ENCODE results near the gene SP100. TPM values are rescaled to one million over a fixed set of nuclear protein-coding genes. Genes with fewer than 3 reads are reported as not detected.

SP100 gene
- total RNA-seq, 1 donor from 2014 or later, result 120 TPM

DNA sequence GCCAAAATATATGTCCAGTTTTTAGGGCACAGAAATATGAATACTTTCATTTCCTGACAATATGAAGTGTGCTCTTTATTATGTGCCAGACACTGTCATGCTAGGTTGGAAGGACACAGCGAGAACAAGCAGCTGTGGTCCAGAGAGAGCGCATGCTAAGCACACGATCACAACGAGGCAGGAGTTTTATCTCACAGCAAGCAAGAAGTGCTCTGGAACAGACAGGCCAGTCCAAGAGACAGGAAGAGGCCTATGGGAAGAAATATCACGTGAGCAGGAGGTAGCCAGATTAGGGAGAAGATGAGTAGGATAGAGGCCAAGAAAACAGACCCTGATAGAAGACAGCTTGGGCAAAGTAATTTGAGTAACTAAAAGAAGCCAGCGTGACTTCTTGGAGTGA, 161.1 kb downstream of the SP100 start:
- H3K36me3 Mint-ChIP-seq (ENCODE audit: unreplicated experiment), result no peaks in the 10 kb centered on the region
- no peak overlapping the region for H3K27ac Mint-ChIP-seq (ENCODE audit: unreplicated experiment)
- H3K4me1 Mint-ChIP-seq (ENCODE audit: unreplicated experiment), result no peaks in the 10 kb centered on the region
- H3K9me3 Mint-ChIP-seq (ENCODE audit: unreplicated experiment), result peaks cover 3% of the 10 kb centered on the region
- no peak overlapping the region for H3K4me3 Mint-ChIP-seq (ENCODE audit: unreplicated experiment)
- H3K27me3 Mint-ChIP-seq (ENCODE audit: unreplicated experiment), result peaks cover 15% of the 10 kb centered on the region
- DNase-seq (ENCODE audit: extremely low spot score, unreplicated experiment), result no peak
- TF ChIP-seq CTCF (IDR thresholded peaks at IDR 0.05), result no peak

GRCh38 chr2:230578106-230578505, 162.1 kb downstream of the SP100 start:
- H3K27ac Mint-ChIP-seq (ENCODE audit: unreplicated experiment), result no peak overlapping the region
- H3K4me1 Mint-ChIP-seq (ENCODE audit: unreplicated experiment), result no peaks in the 10 kb centered on the region
- no peak for TF ChIP-seq CTCF (IDR thresholded peaks at IDR 0.05)
- H3K36me3 Mint-ChIP-seq (ENCODE audit: unreplicated experiment), result no peaks in the 10 kb centered on the region
- H3K4me3 Mint-ChIP-seq (ENCODE audit: unreplicated experiment), result no peak overlapping the region
- H3K27me3 Mint-ChIP-seq (ENCODE audit: unreplicated experiment), result peaks cover 14% of the 10 kb centered on the region
- DNase-seq (ENCODE audit: extremely low spot score, unreplicated experiment), result no peak
- peaks cover 7% of the 10 kb centered on the region for H3K9me3 Mint-ChIP-seq (ENCODE audit: unreplicated experiment)

DNA sequence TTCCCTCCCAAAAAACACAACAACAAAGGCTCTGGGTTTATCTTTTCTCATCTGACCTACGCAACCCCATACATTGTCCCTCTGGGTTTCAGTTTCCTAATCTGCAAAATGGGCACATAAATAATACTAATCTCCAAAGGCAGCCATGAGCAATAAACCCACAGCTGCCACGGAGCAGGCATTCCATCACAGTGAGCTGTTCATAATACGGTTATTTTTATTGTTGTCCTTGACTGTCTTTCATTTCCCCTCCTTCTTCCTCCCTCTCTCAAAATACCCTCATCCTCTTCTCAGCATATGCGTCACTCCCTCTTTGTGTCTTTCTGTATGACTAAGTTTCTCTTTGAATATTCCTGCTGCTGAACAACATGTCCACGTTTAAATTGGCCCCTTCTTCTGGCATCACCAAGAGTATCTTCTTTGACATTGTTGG, 166.9 kb downstream of the SP100 start:
- no peak for DNase-seq (ENCODE audit: extremely low spot score, unreplicated experiment)
- H3K27me3 Mint-ChIP-seq (ENCODE audit: unreplicated experiment), result peaks cover 4% of the 10 kb centered on the region
- no peak for TF ChIP-seq CTCF (IDR thresholded peaks at IDR 0.05)
- no peak overlapping the region for H3K4me3 Mint-ChIP-seq (ENCODE audit: unreplicated experiment)
- H3K9me3 Mint-ChIP-seq (ENCODE audit: unreplicated experiment), result peaks cover 6% of the 10 kb centered on the region
- no peak overlapping the region for H3K27ac Mint-ChIP-seq (ENCODE audit: unreplicated experiment)
- H3K4me1 Mint-ChIP-seq (ENCODE audit: unreplicated experiment), result peaks cover 8% of the 10 kb centered on the region
- H3K36me3 Mint-ChIP-seq (ENCODE audit: unreplicated experiment), result no peaks in the 10 kb centered on the region

DNA sequence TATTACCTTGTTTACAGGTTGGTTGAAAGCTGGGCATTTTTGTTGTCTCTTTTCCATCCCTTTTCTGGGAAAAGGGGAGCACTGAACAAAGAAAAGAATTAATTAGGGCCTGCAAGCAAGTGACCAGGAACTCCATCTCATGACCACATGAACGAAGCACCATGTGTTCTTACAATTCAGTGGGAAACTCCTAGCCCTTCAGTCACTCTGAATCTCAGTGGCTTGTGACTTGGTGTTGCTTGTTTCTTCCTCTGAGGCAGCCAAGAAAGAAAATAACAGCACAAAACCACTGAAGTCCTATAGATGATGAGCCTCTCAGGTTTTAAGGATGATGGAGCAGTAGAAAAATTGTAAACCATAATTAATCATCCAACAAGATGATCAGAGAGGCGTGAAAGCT, 167.6 kb downstream of the SP100 start:
- no peak for DNase-seq (ENCODE audit: extremely low spot score, unreplicated experiment)
- Mint-ChIP-seq H3K27me3 (ENCODE audit: unreplicated experiment) (peaks cover 4% of the 10 kb centered on the region), H3K9me3 (ENCODE audit: unreplicated experiment) (peaks cover 6% of the 10 kb centered on the region), H3K36me3 (ENCODE audit: unreplicated experiment) (no peaks in the 10 kb centered on the region), H3K4me3 (ENCODE audit: unreplicated experiment) (no peak overlapping the region), H3K4me1 (ENCODE audit: unreplicated experiment) (peaks cover 8% of the 10 kb centered on the region), H3K27ac (ENCODE audit: unreplicated experiment) (no peak overlapping the region)
- TF ChIP-seq CTCF (IDR thresholded peaks at IDR 0.05), result no peak

- peaks cover 8% of the 10 kb centered on the region for H3K4me1 Mint-ChIP-seq (ENCODE audit: unreplicated experiment)
- no peak for DNase-seq (ENCODE audit: extremely low spot score, unreplicated experiment)
- H3K36me3 Mint-ChIP-seq (ENCODE audit: unreplicated experiment), result no peaks in the 10 kb centered on the region
- peak overlapping the region; percentile 31 for H3K27ac Mint-ChIP-seq (ENCODE audit: unreplicated experiment)
- H3K9me3 Mint-ChIP-seq (ENCODE audit: unreplicated experiment), result peaks cover 6% of the 10 kb centered on the region
- no peaks in the 10 kb centered on the region for H3K27me3 Mint-ChIP-seq (ENCODE audit: unreplicated experiment)
- no peak for TF ChIP-seq CTCF (IDR thresholded peaks at IDR 0.05)
- no peak overlapping the region for H3K4me3 Mint-ChIP-seq (ENCODE audit: unreplicated experiment)
Observed at GRCh38 chr2:230586328-230586982, 170.5 kb downstream of the SP100 start.
